SH-SY5Y (cell line): ENCODE data around the gene NARF.

Experiments
- GATA2 ChIP-seq: IDR thresholded peaks from 2 replicates; pipeline ENCODE4 v1.6.1; 2011; ENCODE audit warnings: mild to moderate bottlenecking, low read depth, low read length
- GATA3 ChIP-seq: IDR thresholded peaks from 2 replicates; pipeline ENCODE4 v1.6.1; 2011; ENCODE audit warnings: low read depth, mild to moderate bottlenecking, low read length, moderate library complexity

Gene NARF

GRCh38 chr17:82424001-82424862, 34.3 kb upstream of the NARF start:
- TF ChIP-seq GATA2 (no peak), GATA3 (no peak)

GRCh38 chr17:82424863-82425159, 33.7 kb upstream of the NARF start:
- TF ChIP-seq GATA2 (no peak), GATA3 (no peak)

GRCh38 chr17:82428546-82428945, 30.0 kb upstream of the NARF start:
- no peak for TF ChIP-seq GATA2

- TF ChIP-seq GATA2 (no peak), GATA3 (no peak)
Observed at GRCh38 chr17:82429824-82430223, 28.7 kb upstream of the NARF start.

GRCh38 chr17:82432017-82432416, 26.5 kb upstream of the NARF start:
- TF ChIP-seq GATA2 (no peak), GATA3 (no peak)

GRCh38 chr17:82433560-82434215, 24.9 kb upstream of the NARF start:
- TF ChIP-seq GATA2: no peak
- no peak for TF ChIP-seq GATA3

GRCh38 chr17:82434216-82434565, 24.4 kb upstream of the NARF start:
- TF ChIP-seq GATA3 (no peak), GATA2 (no peak)

- TF ChIP-seq GATA3 (no peak), GATA2 (no peak)
Observed at GRCh38 chr17:82435103-82435502, 23.4 kb upstream of the NARF start.

- TF ChIP-seq GATA2 (no peak), GATA3 (no peak)
Observed at GRCh38 chr17:82435601-82436583, 22.6 kb upstream of the NARF start.

- no peak for TF ChIP-seq GATA3
- TF ChIP-seq GATA2: no peak
Observed at GRCh38 chr17:82436601-82437324, 21.8 kb upstream of the NARF start.

- no peak for TF ChIP-seq GATA3
- TF ChIP-seq GATA2: no peak
Observed at GRCh38 chr17:82437325-82437668, 21.2 kb upstream of the NARF start.

GRCh38 chr17:82438401-82439193, 19.9 kb upstream of the NARF start:
- TF ChIP-seq GATA2: no peak
- TF ChIP-seq GATA3: no peak

GRCh38 chr17:82439194-82439828, 19.2 kb upstream of the NARF start:
- TF ChIP-seq GATA2 (no peak), GATA3 (no peak)
